ENCODE results near the gene KCNMA1. TPM values are rescaled to one million over a fixed set of nuclear protein-coding genes. Genes with fewer than 3 reads are reported as not detected.

Gene KCNMA1
- total RNA-seq, 1 donor from 2014 or later = 30.1 TPM

DNA sequence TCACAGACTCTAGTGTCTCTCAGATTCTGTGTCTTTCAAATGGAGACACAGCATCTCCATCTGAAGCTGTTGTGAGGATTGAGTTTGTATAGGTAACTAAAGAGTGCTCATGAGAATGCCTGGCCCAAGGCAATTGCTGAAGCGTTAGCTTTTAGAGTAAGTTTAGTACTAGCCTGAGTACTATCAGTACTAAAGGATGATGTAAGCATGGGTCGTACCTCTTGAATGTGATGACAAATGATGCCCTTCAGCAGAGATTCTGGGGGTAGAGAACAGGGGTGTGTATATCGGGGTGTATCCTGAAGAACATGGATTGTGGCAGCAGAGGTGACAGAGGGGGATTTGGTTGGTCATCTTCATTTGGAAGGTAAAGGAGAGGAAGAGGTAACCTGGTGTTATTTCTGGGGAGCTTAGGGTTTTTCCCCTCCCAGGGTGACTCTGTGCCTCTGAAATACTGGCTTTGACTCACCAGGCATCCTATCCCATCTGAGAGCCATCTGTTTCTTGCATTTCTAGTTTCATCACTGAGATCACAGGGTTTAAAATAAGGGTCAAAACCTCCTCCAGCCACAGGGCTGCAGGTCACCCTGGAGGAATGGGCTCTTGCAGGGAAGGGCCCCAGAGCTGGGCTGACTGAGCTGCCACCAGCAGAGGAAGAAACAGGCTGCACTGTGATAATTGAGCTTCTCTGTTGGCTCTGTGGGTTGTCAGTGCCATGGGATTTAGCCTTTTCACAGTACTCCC lies 756.0 kb downstream of the KCNMA1 start:
- Mint-ChIP-seq H3K27ac (no peak overlapping the region), H3K4me1 (ENCODE audit: unreplicated experiment) (peaks cover 35% of the 10 kb centered on the region), H3K9me3 (no peaks in the 10 kb centered on the region), H3K36me3 (no peaks in the 10 kb centered on the region), H3K27me3 (peaks cover 59% of the 10 kb centered on the region), H3K4me3 (no peak overlapping the region)
- no peak for DNase-seq (ENCODE audit: extremely low spot score, unreplicated experiment)
- TF ChIP-seq, protein P1, sequence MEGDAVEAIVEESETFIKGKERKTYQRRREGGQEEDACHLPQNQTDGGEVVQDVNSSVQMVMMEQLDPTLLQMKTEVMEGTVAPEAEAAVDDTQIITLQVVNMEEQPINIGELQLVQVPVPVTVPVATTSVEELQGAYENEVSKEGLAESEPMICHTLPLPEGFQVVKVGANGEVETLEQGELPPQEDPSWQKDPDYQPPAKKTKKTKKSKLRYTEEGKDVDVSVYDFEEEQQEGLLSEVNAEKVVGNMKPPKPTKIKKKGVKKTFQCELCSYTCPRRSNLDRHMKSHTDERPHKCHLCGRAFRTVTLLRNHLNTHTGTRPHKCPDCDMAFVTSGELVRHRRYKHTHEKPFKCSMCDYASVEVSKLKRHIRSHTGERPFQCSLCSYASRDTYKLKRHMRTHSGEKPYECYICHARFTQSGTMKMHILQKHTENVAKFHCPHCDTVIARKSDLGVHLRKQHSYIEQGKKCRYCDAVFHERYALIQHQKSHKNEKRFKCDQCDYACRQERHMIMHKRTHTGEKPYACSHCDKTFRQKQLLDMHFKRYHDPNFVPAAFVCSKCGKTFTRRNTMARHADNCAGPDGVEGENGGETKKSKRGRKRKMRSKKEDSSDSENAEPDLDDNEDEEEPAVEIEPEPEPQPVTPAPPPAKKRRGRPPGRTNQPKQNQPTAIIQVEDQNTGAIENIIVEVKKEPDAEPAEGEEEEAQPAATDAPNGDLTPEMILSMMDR (conservative IDR thresholded peaks at IDR 0.05) = no peak

DNA sequence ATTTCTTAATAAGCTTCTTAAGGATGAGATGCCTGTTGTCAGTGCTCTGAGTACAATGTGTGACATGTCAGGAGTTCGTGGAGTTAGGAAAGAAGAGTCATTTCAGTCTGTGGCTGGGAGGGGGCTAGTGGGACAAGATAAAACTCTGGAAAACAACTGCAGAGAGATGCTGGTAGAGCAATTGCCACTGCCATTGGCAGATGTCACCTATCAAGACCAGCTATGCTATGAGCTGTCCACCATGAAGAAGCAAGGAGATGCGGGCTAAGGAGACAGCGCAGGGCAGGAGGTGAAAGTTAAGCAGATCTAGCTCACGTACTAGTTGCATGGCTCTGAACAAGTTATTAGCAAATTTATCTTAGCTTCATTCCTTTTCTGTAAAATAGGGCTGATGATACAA lies 756.7 kb downstream of the KCNMA1 start:
- Mint-ChIP-seq H3K9me3 (no peaks in the 10 kb centered on the region), H3K27me3 (peaks cover 56% of the 10 kb centered on the region), H3K36me3 (no peaks in the 10 kb centered on the region), H3K4me3 (no peak overlapping the region), H3K4me1 (ENCODE audit: unreplicated experiment) (peaks cover 28% of the 10 kb centered on the region), H3K27ac (no peak overlapping the region)
- DNase-seq (ENCODE audit: extremely low spot score, unreplicated experiment) = no peak
- TF ChIP-seq, protein P1 (conservative IDR thresholded peaks at IDR 0.05) = no peak

DNA sequence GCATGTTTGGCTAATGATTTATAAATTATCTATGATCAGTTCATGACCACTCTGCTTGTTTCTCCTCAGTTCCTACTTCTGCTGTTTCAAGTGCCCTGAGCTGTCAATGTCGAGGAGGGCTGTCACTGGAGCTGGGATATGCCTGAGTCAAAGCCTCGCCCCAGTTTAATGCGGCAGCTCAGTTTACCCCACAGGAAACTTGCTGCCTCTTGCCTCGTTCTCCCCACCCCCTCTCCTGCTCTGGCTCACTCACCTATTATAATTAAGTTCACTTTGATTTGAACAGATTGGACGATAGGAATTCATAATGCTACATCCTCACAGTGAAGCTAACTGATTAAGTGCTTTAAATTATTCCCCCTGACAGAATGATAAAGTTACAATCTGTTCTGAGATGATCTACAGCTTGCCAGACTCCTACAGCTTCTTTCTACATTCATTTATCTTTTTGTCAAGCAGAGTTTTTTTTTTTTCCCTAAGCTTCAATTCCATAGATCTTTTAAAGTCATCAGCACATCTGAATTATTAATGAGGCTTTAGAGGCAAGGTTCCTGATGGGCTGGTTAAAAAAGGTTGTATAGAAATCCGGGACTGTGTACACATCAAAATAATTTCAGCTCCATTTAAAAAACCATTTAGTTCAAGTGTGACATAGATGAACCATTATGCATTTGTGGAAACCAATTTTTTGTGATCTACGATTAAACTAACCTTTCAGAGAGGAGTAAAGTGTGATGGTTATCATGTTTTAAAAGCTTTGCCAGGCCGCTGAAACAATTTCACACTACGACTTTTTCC lies 758.3 kb downstream of the KCNMA1 start:
- Mint-ChIP-seq H3K27ac (peak overlapping the region; percentile 19), H3K9me3 (no peaks in the 10 kb centered on the region), H3K36me3 (no peaks in the 10 kb centered on the region), H3K27me3 (peaks cover 62% of the 10 kb centered on the region), H3K4me1 (ENCODE audit: unreplicated experiment) (peaks cover 25% of the 10 kb centered on the region), H3K4me3 (peak overlapping the region; percentile 1)
- no peak for DNase-seq (ENCODE audit: extremely low spot score, unreplicated experiment)
- TF ChIP-seq, protein P1 (conservative IDR thresholded peaks at IDR 0.05) = no peak

DNA sequence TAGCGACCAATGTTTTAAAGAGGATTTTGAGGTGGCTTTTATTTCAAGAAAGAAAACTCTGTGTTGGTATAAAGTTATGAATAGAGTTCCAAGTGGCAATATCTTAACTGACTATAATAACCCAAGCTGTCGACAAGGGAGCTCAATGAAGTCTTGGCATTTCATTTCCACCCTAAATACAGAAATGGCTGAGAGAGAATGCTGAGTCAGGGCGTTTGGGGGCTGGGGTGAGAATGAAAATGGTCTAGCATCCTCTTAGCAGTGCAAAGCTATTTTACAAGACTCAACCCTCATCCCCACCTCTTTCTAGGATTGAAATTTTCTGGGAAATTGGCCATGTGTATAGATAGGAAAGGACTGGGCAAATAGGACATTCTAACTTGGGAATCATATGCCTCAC lies 759.1 kb downstream of the KCNMA1 start:
- Mint-ChIP-seq H3K36me3 (no peaks in the 10 kb centered on the region), H3K27ac (no peak overlapping the region), H3K4me3 (no peak overlapping the region), H3K4me1 (ENCODE audit: unreplicated experiment) (peaks cover 25% of the 10 kb centered on the region), H3K27me3 (peaks cover 62% of the 10 kb centered on the region), H3K9me3 (no peaks in the 10 kb centered on the region)
- TF ChIP-seq, protein P1 (conservative IDR thresholded peaks at IDR 0.05) = no peak
- no peak for DNase-seq (ENCODE audit: extremely low spot score, unreplicated experiment)

DNA sequence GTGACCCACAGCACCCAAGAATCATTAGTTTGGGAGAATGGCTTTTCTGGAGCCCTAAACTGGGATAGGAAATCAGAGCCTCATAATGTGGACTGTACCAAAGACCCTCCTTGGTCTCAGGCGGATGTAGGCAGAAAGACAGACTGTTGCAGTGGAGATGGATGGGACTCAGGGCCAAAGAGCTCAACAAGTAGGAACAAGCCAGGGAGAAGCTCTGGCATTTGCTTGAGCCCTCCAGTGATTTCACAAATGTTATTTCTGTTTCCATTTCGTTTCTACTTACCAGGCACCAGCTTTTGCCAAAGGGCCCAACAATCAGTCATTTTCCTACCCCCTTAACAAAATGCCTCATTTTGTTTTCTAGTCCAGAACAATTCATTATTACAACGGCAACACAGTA lies 762.7 kb downstream of the KCNMA1 start:
- no peak overlapping the region for H3K4me3 Mint-ChIP-seq
- peaks cover 22% of the 10 kb centered on the region for H3K4me1 Mint-ChIP-seq (ENCODE audit: unreplicated experiment)
- peaks cover 9% of the 10 kb centered on the region for H3K36me3 Mint-ChIP-seq
- no peak for DNase-seq (ENCODE audit: extremely low spot score, unreplicated experiment)
- H3K9me3 Mint-ChIP-seq = peaks cover 11% of the 10 kb centered on the region
- TF ChIP-seq, protein P1 (conservative IDR thresholded peaks at IDR 0.05) = no peak
- no peak overlapping the region for H3K27ac Mint-ChIP-seq
- H3K27me3 Mint-ChIP-seq = peaks cover 65% of the 10 kb centered on the region
